Pons (tissue), 1 donor: ENCODE measurements around the gene SERPIND1.
"Not testable (repeated sequence)": the region's sequence is repeated elsewhere in the genome, so short reads cannot be mapped to it uniquely, and the experiment has no call there.

Experiments used
- DNase-seq: peaks from one replicate; pipeline ENCODE4 v3.0.0-alpha.2; 2016; ENCODE audit warnings: low spot score

SERPIND1 gene

DNA sequence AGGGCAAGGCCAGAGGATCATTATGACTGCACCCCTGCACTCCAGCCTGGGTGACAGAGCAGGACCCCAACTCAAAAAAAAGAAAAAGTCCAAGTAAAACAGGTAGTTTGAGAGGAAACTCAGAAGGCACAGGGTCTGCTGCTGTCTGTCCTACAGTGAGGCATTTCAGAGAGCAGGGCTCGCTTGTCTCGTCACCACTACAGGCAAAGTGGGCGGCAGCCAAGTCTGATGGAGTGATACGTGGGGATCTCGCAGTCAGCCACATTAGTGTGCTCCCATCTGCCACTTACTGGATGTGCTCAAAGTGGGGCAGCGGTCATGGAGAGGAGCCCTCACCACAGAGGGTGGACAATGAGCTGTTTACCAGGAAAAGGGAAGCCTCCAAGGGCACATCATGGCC, 42.6 kb downstream of the SERPIND1 start:
- no peak for DNase-seq

DNA sequence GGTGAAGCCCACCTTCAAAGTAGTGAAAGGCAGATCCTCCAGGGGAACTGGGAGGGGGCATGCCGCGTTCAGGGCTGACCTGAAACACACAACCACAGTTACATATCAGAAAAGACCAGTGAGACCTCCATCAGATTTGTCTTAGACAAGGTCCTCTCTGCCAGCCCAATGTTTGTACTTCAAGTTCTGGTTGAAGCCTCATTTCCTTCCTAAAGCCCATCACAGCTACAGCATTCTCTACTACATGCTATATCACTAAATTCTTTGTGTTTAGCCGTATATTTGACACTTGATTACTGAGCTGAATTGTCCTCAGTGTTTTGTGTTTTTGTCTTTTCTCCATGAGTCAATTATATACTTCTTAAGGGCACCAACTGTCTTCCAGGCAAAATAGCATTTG, 44.6 kb downstream of the SERPIND1 start:
- no peak for DNase-seq

GRCh38 chr22:20819471-20819870, 45.6 kb downstream of the SERPIND1 start:
- DNase-seq = no peak

- not testable (repeated sequence) for DNase-seq
These were observed 47.9 kb downstream of the SERPIND1 start for GRCh38 chr22:20821717-20822239.

- DNase-seq = no peak
These were observed 48.3 kb downstream of the SERPIND1 start for GRCh38 chr22:20822240-20822639.

GRCh38 chr22:20823264-20823663, 49.4 kb downstream of the SERPIND1 start:
- no peak for DNase-seq

- not testable (repeated sequence) for DNase-seq
These were observed 51.3 kb downstream of the SERPIND1 start for GRCh38 chr22:20825216-20825615.

GRCh38 chr22:20825624-20826023, 51.7 kb downstream of the SERPIND1 start:
- no peak for DNase-seq

DNA sequence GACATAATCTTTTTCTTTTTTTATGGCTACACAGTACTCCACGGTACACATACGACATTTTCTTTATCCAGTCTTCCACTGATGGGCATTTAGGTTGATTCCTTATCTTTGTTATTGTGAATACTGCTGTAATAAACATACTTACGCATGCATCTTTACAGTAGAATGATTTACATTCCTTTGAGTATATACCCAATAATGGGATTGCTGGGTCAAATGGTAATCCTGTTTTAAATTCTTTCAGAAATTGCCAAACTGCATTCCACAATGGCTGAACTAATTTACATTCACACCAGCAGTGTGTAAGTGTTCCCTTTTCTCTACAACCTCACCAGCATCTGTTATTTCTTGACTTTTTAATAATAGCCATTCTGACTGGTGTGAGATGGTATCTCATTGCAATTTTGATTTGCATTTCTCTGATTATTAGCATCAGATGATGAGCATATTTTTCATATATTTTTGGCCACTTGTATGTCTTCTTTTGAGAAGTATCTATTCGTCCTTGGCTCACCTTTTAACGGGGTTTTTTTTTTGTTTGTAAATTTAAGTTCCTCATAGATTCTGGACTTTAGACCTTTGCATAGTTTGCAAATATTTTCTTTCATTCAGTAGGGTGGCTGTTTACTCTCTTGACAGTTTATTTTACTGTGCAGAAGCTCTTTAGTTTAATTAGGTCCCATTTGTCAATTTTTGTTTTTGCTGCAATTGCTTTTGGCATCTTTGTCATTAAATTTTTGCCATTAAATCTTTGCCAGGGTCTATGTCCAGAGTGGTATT, 52.6 kb downstream of the SERPIND1 start:
- DNase-seq = not testable (repeated sequence)

DNA sequence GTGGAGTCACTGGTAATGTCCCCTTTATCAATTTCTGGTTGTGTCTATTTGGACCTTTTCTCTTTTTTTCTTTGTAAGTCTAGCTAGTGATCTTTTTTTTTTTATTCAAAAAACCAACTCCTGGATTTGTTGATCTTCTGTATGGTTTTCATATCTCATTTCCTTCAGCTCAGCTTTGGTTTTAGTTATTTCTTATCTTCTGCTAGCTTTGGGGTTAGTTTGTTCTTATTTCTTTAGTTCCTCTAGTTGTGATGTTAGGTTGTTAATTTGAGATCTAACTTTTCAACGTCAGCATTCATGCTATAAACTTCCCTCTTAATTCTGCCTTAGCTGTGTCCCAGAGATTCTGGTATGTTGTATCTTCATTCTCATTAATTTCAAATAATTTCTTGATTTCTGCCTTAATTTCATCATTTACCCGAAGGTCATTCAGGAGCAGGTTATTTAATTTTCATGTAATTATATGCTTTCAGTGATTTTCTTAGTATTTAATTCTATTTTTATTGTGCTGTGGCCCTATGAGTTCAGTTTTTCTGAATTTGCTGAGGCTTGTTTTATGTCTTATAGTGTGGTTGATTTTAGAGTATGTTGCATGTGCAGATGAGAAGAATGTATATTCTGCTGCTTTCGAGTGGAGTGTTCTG, 55.7 kb downstream of the SERPIND1 start:
- DNase-seq = no peak

GRCh38 chr22:20833225-20833665, 59.3 kb downstream of the SERPIND1 start:
- DNase-seq = no peak

- no peak for DNase-seq
These were observed 60.3 kb downstream of the SERPIND1 start for GRCh38 chr22:20834206-20834605.

DNA sequence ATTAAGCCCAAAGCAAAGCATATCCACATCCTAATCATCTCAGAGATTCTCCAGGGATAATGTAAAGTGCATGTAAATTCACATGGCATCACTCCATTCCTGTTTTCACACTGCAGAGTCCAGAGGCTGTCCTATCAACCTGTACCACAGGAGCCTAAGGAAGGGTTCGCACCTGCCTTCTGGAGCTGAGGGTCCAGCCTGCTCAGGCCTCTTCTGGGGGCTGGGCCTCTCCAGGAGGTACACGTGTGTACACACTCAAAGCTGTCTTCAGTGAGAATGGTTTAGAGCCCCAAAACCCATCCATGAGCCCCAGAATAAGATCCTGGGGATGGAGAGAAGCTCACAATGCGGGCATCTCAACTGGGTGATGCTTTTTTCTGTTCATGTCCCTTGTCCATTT, 60.8 kb downstream of the SERPIND1 start:
- DNase-seq = no peak
